A549 (cell line): Measurements from ENCODE around the gene GRK2.

Experiments
- CTCF ChIP-seq: fragments of >200 bp; sonication (Bioruptor Twin); formaldehyde crosslinking; IDR thresholded peaks from 3 replicates; pipeline ENCODE4 v1.5.1; 2016
- NFE2L2 ChIP-seq: fragments of 150-350 bp; conservative IDR thresholded peaks from 2 replicates; pipeline ENCODE4 v1.6.1; 2014; ENCODE audit warnings: low read length

GRCh38 chr11:67251841-67252240 is 14.4 kb upstream of the GRK2 start:
- no peak for TF ChIP-seq CTCF
- TF ChIP-seq NFE2L2, result no peak
